Measurements from ENCODE around the gene PPP1R3C.

The PPP1R3C gene

GRCh38 chr10:91628383-91628782, 4.5 kb downstream of the PPP1R3C start:
- no peak for DNase-seq

- DNase-seq: no peak
These were observed 5.3 kb downstream of the PPP1R3C start for GRCh38 chr10:91627344-91628102.

- no peak for DNase-seq
These were observed 5.9 kb downstream of the PPP1R3C start for GRCh38 chr10:91626936-91627335.

- no peak for DNase-seq
These were observed 8.2 kb downstream of the PPP1R3C start for GRCh38 chr10:91624633-91625032.

GRCh38 chr10:91622601-91623000, 10.3 kb downstream of the PPP1R3C start:
- DNase-seq: no peak

- no peak for DNase-seq
These were observed 11.3 kb downstream of the PPP1R3C start for GRCh38 chr10:91621483-91622113.

GRCh38 chr10:91617072-91617609, 15.7 kb downstream of the PPP1R3C start:
- DNase-seq: no peak

- no peak for DNase-seq
These were observed 16.7 kb downstream of the PPP1R3C start for GRCh38 chr10:91616137-91616536.

GRCh38 chr10:91614225-91614624, 18.6 kb downstream of the PPP1R3C start:
- no peak for DNase-seq

GRCh38 chr10:91613411-91614187, 19.3 kb downstream of the PPP1R3C start:
- DNase-seq: no peak

GRCh38 chr10:91610919-91611318, 22.0 kb downstream of the PPP1R3C start:
- no peak for DNase-seq

GRCh38 chr10:91610444-91610843, 22.4 kb downstream of the PPP1R3C start:
- DNase-seq: no peak

GRCh38 chr10:91607646-91608403, 25.0 kb downstream of the PPP1R3C start:
- no peak for DNase-seq

- DNase-seq: no peak
These were observed 26.9 kb downstream of the PPP1R3C start for GRCh38 chr10:91605968-91606367.

- DNase-seq: no peak
These were observed 28.0 kb downstream of the PPP1R3C start for GRCh38 chr10:91604553-91605534.

GRCh38 chr10:91603931-91604331, 28.9 kb downstream of the PPP1R3C start:
- DNase-seq: no peak

- DNase-seq: no peak
These were observed 29.9 kb downstream of the PPP1R3C start for GRCh38 chr10:91602868-91603568.

GRCh38 chr10:91602449-91602848, 30.4 kb downstream of the PPP1R3C start:
- no peak for DNase-seq

GRCh38 chr10:91601212-91601611, 31.7 kb downstream of the PPP1R3C start:
- DNase-seq: no peak

- no peak for DNase-seq
These were observed 34.5 kb downstream of the PPP1R3C start for GRCh38 chr10:91598211-91598977.

Data from femur (tissue), 1 donor.